ENCODE data around the gene BBS9.

The BBS9 gene

GRCh38 chr7:33582533-33582932 lies 453.2 kb downstream of the BBS9 start:
- no peaks in the 10 kb centered on the region for H4K20me1 ChIP-seq (ENCODE audit: insufficient read depth)
- H3K36me3 ChIP-seq (ENCODE audit: insufficient read depth), result no peaks in the 10 kb centered on the region
- H3K4me2 ChIP-seq, result no peak overlapping the region
- no peaks in the 10 kb centered on the region for H3K27me3 ChIP-seq (ENCODE audit: insufficient read depth, low read depth)
- no peak for TF ChIP-seq CTCF (conservative IDR thresholded peaks at IDR 0.05; ENCODE audit: low read depth, low read length)
- no peaks in the 10 kb centered on the region for H3K79me2 ChIP-seq (ENCODE audit: insufficient read depth, low read depth)
- H3K4me3 ChIP-seq (IDR thresholded peaks at IDR 0.05; ENCODE audit: insufficient read depth, low read depth, low read length), result no peak overlapping the region
- no peak overlapping the region for H2AFZ ChIP-seq (ENCODE audit: low read depth)
- H3K9ac ChIP-seq, result no peak overlapping the region
- no peak overlapping the region for H3K27ac ChIP-seq
- peaks cover 4% of the 10 kb centered on the region for H3K4me1 ChIP-seq (ENCODE audit: low read depth, poor library complexity, severe bottlenecking)

- H3K36me3 ChIP-seq (ENCODE audit: insufficient read depth), result no peaks in the 10 kb centered on the region
- H3K4me1 ChIP-seq (ENCODE audit: low read depth, poor library complexity, severe bottlenecking), result peaks cover 4% of the 10 kb centered on the region
- H3K4me2 ChIP-seq, result no peak overlapping the region
- H3K4me3 ChIP-seq (IDR thresholded peaks at IDR 0.05; ENCODE audit: insufficient read depth, low read depth, low read length), result no peak overlapping the region
- no peak overlapping the region for H3K9ac ChIP-seq
- no peak overlapping the region for H2AFZ ChIP-seq (ENCODE audit: low read depth)
- no peaks in the 10 kb centered on the region for H3K27me3 ChIP-seq (ENCODE audit: insufficient read depth, low read depth)
- no peak for TF ChIP-seq CTCF (conservative IDR thresholded peaks at IDR 0.05; ENCODE audit: low read depth, low read length)
- H3K79me2 ChIP-seq (ENCODE audit: insufficient read depth, low read depth), result no peaks in the 10 kb centered on the region
- H4K20me1 ChIP-seq (ENCODE audit: insufficient read depth), result no peaks in the 10 kb centered on the region
- no peak overlapping the region for H3K27ac ChIP-seq
These were observed 460.5 kb downstream of the BBS9 start for GRCh38 chr7:33589911-33590310.

GRCh38 chr7:33590916-33591315 lies 461.6 kb downstream of the BBS9 start:
- Histone ChIP-seq H3K27me3 (ENCODE audit: insufficient read depth, low read depth) (no peaks in the 10 kb centered on the region), H3K9ac (no peak overlapping the region), H2AFZ (ENCODE audit: low read depth) (no peak overlapping the region), H3K27ac (no peak overlapping the region), H3K4me3 (IDR thresholded peaks at IDR 0.05; ENCODE audit: insufficient read depth, low read depth, low read length) (no peak overlapping the region), H3K79me2 (ENCODE audit: insufficient read depth, low read depth) (no peaks in the 10 kb centered on the region), H4K20me1 (ENCODE audit: insufficient read depth) (no peaks in the 10 kb centered on the region), H3K4me2 (no peak overlapping the region), H3K4me1 (ENCODE audit: low read depth, poor library complexity, severe bottlenecking) (peaks cover under 1% of the 10 kb centered on the region), H3K36me3 (ENCODE audit: insufficient read depth) (no peaks in the 10 kb centered on the region)
- no peak for TF ChIP-seq CTCF (conservative IDR thresholded peaks at IDR 0.05; ENCODE audit: low read depth, low read length)

- Histone ChIP-seq H3K4me3 (IDR thresholded peaks at IDR 0.05; ENCODE audit: insufficient read depth, low read depth, low read length) (no peak overlapping the region), H3K36me3 (ENCODE audit: insufficient read depth) (no peaks in the 10 kb centered on the region), H3K79me2 (ENCODE audit: insufficient read depth, low read depth) (no peaks in the 10 kb centered on the region), H3K27ac (no peak overlapping the region), H4K20me1 (ENCODE audit: insufficient read depth) (no peaks in the 10 kb centered on the region), H3K4me1 (ENCODE audit: low read depth, poor library complexity, severe bottlenecking) (no peaks in the 10 kb centered on the region), H3K27me3 (ENCODE audit: insufficient read depth, low read depth) (no peaks in the 10 kb centered on the region), H3K4me2 (no peak overlapping the region), H3K9ac (no peak overlapping the region), H2AFZ (ENCODE audit: low read depth) (no peak overlapping the region)
- no peak for TF ChIP-seq CTCF (conservative IDR thresholded peaks at IDR 0.05; ENCODE audit: low read depth, low read length)
These were observed 462.1 kb downstream of the BBS9 start for GRCh38 chr7:33591490-33591889.

Data from KMS-11 (cell line).